IMR-90 (cell line): ENCODE measurements around the gene FRK. TPM values are rescaled to one million over a fixed set of nuclear protein-coding genes. Genes with fewer than 3 reads are reported as not detected.

Experiments used
- ATAC-seq: fragments of 200-7000 bp; cut with Tn5 transposase; 2 replicates; pipeline ENCODE4 v1.9.1; 2020; ENCODE audit warnings: low read depth, mild to moderate bottlenecking, moderate library complexity
- BruUV-seq: library from RNA; stranded (reverse); fragments of 400-500 nt; replicated peaks from 2 replicates; lab custom pipeline; 2021; lab: Mats Ljungman, UMichigan
- CTCF ChIA-PET: fragments of 300-600 bp; formaldehyde crosslinking; extraction: SDS; loops from one replicate; lab custom pipeline; 2021; ENCODE audit warnings: antibody characterized with exemption; lab: Yijun Ruan, JAX
- POLR2A ChIA-PET: fragments of 300-600 bp; sonication (Branson Sonifier 250); formaldehyde crosslinking; loops from one replicate; lab custom pipeline; 2022; ENCODE audit warnings: antibody characterized with exemption; ENCODE audit not compliant: unreplicated experiment; lab: Charles Lee
- DNase-seq: peaks from one replicate; pipeline ENCODE4 v3.0.0; 2013
- H2AFZ ChIP-seq: replicated peaks from 2 replicates; pipeline ENCODE3; 2013; ENCODE audit warnings: low read length, mild to moderate bottlenecking; ENCODE audit not compliant: poor library complexity
- H2AK5ac ChIP-seq: 2 replicates; pipeline ENCODE4 v1.6.1; 2013; ENCODE audit warnings: low read depth, low read length, inconsistent platforms
- H2AK9ac ChIP-seq: replicated peaks from 2 replicates; pipeline ENCODE3; 2013; ENCODE audit warnings: mild to moderate bottlenecking, low read depth, low read length, moderate library complexity; ENCODE audit not compliant: poor library complexity
- H2BK120ac ChIP-seq: 2 replicates; pipeline ENCODE4 v1.6.1; 2013; ENCODE audit warnings: low read depth, low read length, inconsistent platforms
- H2BK15ac ChIP-seq: 3 replicates; pipeline ENCODE4 v1.6.1; 2013; ENCODE audit warnings: low read depth, low read length, inconsistent platforms
- H2BK20ac ChIP-seq: 2 replicates; pipeline ENCODE4 v1.6.1; 2013; ENCODE audit warnings: low read depth, mild to moderate bottlenecking, inconsistent platforms, low read length, moderate library complexity
- H2BK5ac ChIP-seq: 2 replicates; pipeline ENCODE4 v1.6.1; 2013; ENCODE audit warnings: mild to moderate bottlenecking, low read depth, low read length, inconsistent platforms; ENCODE audit not compliant: poor library complexity, severe bottlenecking
- H3K14ac ChIP-seq: replicated peaks from 2 replicates; pipeline ENCODE4 v1.6.1; 2013; ENCODE audit warnings: low read depth, low read length, inconsistent platforms
- H3K18ac ChIP-seq: 2 replicates; pipeline ENCODE4 v1.6.1; 2013; ENCODE audit warnings: low read depth, low read length, control low read depth
- H3K23ac ChIP-seq: 2 replicates; pipeline ENCODE4 v1.6.1; 2013; ENCODE audit warnings: low read depth, low read length, inconsistent platforms
- H3K27ac ChIP-seq: 2 replicates; pipeline ENCODE4 v1.5.1; 2013; ENCODE audit warnings: mild to moderate bottlenecking, control low read depth, low read length; ENCODE audit not compliant: insufficient read depth
- H3K27me3 ChIP-seq: 2 replicates; pipeline ENCODE4 v1.6.1; 2013; ENCODE audit warnings: low read length; ENCODE audit not compliant: control insufficient read depth, insufficient read depth
- H3K36me3 ChIP-seq: 2 replicates; pipeline ENCODE4 v1.6.1; 2013; ENCODE audit warnings: low read length, mixed read lengths; ENCODE audit not compliant: control insufficient read depth, insufficient read depth
- H3K4ac ChIP-seq: 2 replicates; pipeline ENCODE4 v1.6.1; 2013; ENCODE audit warnings: low read depth, low read length, inconsistent platforms
- H3K4me1 ChIP-seq: 2 replicates; pipeline ENCODE4 v1.6.1; 2013; ENCODE audit warnings: low read length, mixed read lengths; ENCODE audit not compliant: control insufficient read depth, insufficient read depth
- H3K4me2 ChIP-seq: 2 replicates; pipeline ENCODE4 v1.6.1; 2013; ENCODE audit warnings: low read depth, mild to moderate bottlenecking, control low read depth, low read length, moderate library complexity
- H3K4me3 ChIP-seq: 2 replicates; pipeline ENCODE4 v1.5.1; 2013; ENCODE audit warnings: low read depth, mild to moderate bottlenecking, control low read depth, low read length, moderate library complexity; ENCODE audit not compliant: insufficient read depth
- H3K56ac ChIP-seq: 2 replicates; pipeline ENCODE4 v1.6.1; 2013; ENCODE audit warnings: low read length, inconsistent platforms; ENCODE audit not compliant: insufficient read depth; ENCODE audit errors: extremely low read depth
- H3K79me1 ChIP-seq, 2 experiments: 2 replicates each; pipeline ENCODE4 v1.6.1; 2013; ENCODE audit warnings: low read length in 2 of 2, inconsistent platforms in 1 of 2, low read depth in 1 of 2
- H3K9ac ChIP-seq: 2 replicates; pipeline ENCODE4 v1.6.1; 2013; ENCODE audit warnings: low read depth, low read length, control low read depth
- H3K9me1 ChIP-seq: 2 replicates; pipeline ENCODE4 v1.6.1; 2013; ENCODE audit warnings: low read length, inconsistent platforms; ENCODE audit not compliant: insufficient read depth
- H3K9me3 ChIP-seq: 2 replicates; pipeline ENCODE4 v1.6.1; 2013; ENCODE audit warnings: low read length; ENCODE audit not compliant: control insufficient read depth, insufficient read depth
- H4K20me1 ChIP-seq: 2 replicates; pipeline ENCODE4 v1.6.1; 2013; ENCODE audit warnings: low read length, inconsistent platforms; ENCODE audit not compliant: insufficient read depth
- H4K5ac ChIP-seq: 2 replicates; pipeline ENCODE4 v1.6.1; 2013; ENCODE audit warnings: mild to moderate bottlenecking, low read depth, low read length, control low read depth
- H4K8ac ChIP-seq, 2 experiments: 2 replicates each; pipeline ENCODE4 v1.6.1; 2013; ENCODE audit warnings: low read depth in 2 of 2, low read length in 2 of 2, control low read depth in 1 of 2, inconsistent platforms in 1 of 2
- H4K91ac ChIP-seq: 2 replicates; pipeline ENCODE4 v1.6.1; 2013; ENCODE audit warnings: low read depth, low read length, inconsistent platforms; ENCODE audit not compliant: insufficient read depth
- MAZ ChIP-seq: IDR thresholded peaks from 2 replicates; pipeline ENCODE4 v1.6.1; 2012; ENCODE audit warnings: low read depth, mild to moderate bottlenecking, low read length, improper control_type of control experiment, moderate library complexity, borderline replicate concordance
- NFE2L2 ChIP-seq: fragments of 150-350 bp; IDR thresholded peaks from 2 replicates; pipeline ENCODE4 v1.6.1; 2016; ENCODE audit warnings: low read depth, mild to moderate bottlenecking, low read length
- RAD21 ChIP-seq: IDR thresholded peaks from 2 replicates; pipeline ENCODE4 v1.6.1; 2012; ENCODE audit warnings: low read length, improper control_type of control experiment
- WGBS, 2 experiments: methylation state at CpG; one replicate each; pipeline versions ENCODE4 v1.1.5 to v1.1.7; 2013; ENCODE audit warnings: missing lambda C conversion rate in 2 of 2; ENCODE audit not compliant: insufficient read length in 1 of 2; ENCODE audit errors: extremely low coverage in 2 of 2; 5-methylcytosine and 5-hydroxymethylcytosine counted together
- dilution Hi-C: fragments of 300-500 bp; cut with HindIII; formaldehyde crosslinking; loops from one replicate; pipeline ENCODE4 v1.14.3; 2018; ENCODE audit warnings: low sequenced_read_pairs; ENCODE audit not compliant: unreplicated experiment
- in situ Hi-C: fragments of 300-500 bp; cut with MboI; formaldehyde crosslinking; loops from 3 replicates; pipeline ENCODE4 v1.14.3; 2019; ENCODE audit warnings: low sequenced_read_pairs, inconsistent platforms, mixed read lengths
- intact Hi-C: fragments of 100-400 bp; cut with micrococcal nuclease; formaldehyde crosslinking; loops from 2 replicates; pipeline ENCODE4 v1.10.0; 2022
- polyA plus RNA-seq, 3 experiments: library from polyadenylated mRNA; depleted of rRNA; stranded (reverse); fragments of >200 nt; gene quantifications; 2 replicates each; pipeline ENCODE4 v1.2.3, GENCODE V29; 2012; ENCODE audit warnings: low replicate concordance in 1 of 3
- total RNA-seq: library from RNA; depleted of rRNA; stranded (reverse); fragments of >200 nt; gene quantifications from 2 replicates; pipeline ENCODE4 v1.2.3, GENCODE V29; 2012
- TF ChIP-seq, protein P1 (sequence below): fragments of 150-350 bp; IDR thresholded peaks from 2 replicates; pipeline ENCODE4 v1.6.1; 2016; ENCODE audit warnings: low read depth, mild to moderate bottlenecking, low read length, moderate library complexity, borderline replicate concordance

Gene FRK
- total and polyA plus RNA-seq, 2 of the 4 experiments (the other 2 are of a cell fraction): under 0.01 to 0.02 TPM

DNA sequence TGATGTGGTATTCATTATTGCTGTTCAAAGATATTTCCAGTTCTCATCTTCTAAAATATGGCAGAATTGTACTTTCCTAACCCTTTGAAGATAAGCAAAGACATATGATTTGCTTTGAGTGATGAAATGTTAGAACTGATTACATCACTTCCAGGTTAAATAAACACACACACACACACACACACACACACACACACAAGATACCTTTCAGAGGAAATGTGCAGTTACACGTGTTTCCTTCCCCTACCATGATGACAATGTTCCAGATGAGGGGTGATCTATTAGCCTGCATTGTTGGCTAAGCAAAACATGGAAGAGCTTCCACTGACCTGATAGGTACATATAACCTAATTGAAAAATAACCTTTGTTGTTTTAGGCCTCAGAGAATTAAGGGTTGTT lies 11.7 kb upstream of the FRK start:
- intact Hi-C loops (no loop called here), dilution Hi-C loops (no loop called here), in situ Hi-C loops (no loop called here)
- H2AFZ ChIP-seq: no peak overlapping the region
- no peak overlapping the region for H4K8ac ChIP-seq
- no peaks in the 10 kb centered on the region for H3K9me3 ChIP-seq
- H3K9ac ChIP-seq: no peak overlapping the region
- CTCF ChIA-PET: interaction anchor here (0.6 kb wide), 1 partner anchor 61 kb away, joined by 3 read pairs; no protein-coding TSS in a partner anchor
- peaks cover 11% of the 10 kb centered on the region for H3K4me1 ChIP-seq
- no peak overlapping the region for H4K5ac ChIP-seq
- peak overlapping the region; percentile 1; the same call in 1 of the 2 replicates for H3K4ac ChIP-seq
- H4K20me1 ChIP-seq: no peaks in the 10 kb centered on the region
- peak overlapping the region; percentile 65; the same call in 1 of the 2 replicates for H3K18ac ChIP-seq
- no peak overlapping the region for H3K4me3 ChIP-seq
- no peak overlapping the region for H3K27ac ChIP-seq
- peak overlapping the region; percentile 74; the same call in 1 of the 3 replicates for H2BK15ac ChIP-seq
- H3K27me3 ChIP-seq: no peaks in the 10 kb centered on the region
- H4K91ac ChIP-seq: no peak overlapping the region
- H3K4me2 ChIP-seq: no peak overlapping the region
- H2BK5ac ChIP-seq: no peak overlapping the region
- no peak for TF ChIP-seq RAD21
- TF ChIP-seq NFE2L2: no peak
- no peak for TF ChIP-seq MAZ
- TF ChIP-seq, protein P1, sequence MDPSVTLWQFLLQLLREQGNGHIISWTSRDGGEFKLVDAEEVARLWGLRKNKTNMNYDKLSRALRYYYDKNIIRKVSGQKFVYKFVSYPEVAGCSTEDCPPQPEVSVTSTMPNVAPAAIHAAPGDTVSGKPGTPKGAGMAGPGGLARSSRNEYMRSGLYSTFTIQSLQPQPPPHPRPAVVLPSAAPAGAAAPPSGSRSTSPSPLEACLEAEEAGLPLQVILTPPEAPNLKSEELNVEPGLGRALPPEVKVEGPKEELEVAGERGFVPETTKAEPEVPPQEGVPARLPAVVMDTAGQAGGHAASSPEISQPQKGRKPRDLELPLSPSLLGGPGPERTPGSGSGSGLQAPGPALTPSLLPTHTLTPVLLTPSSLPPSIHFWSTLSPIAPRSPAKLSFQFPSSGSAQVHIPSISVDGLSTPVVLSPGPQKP: no peak
- H2AK9ac ChIP-seq: no peak overlapping the region
- peaks cover 11% of the 10 kb centered on the region for H3K9me1 ChIP-seq
- peak overlapping the region; percentile 36; the same call in 1 of the 2 replicates for H2AK5ac ChIP-seq
- BruUV-seq: no TSS peak
- H3K56ac ChIP-seq: no peak overlapping the region
- H3K14ac ChIP-seq: 0 out of 2 replicates have a peak overlapping the region, but pooled peaks have one; percentile 14
- no peaks in the 10 kb centered on the region for H3K36me3 ChIP-seq
- H3K79me1 ChIP-seq: no peaks in the 10 kb centered on the region; a peak in 1 of 4 replicates
- WGBS, 2 experiments: no CpG with 5 or more reads among the region's 1 CpG
- H2BK120ac ChIP-seq: no peak overlapping the region
- H3K23ac ChIP-seq: no peak overlapping the region
- no peak overlapping the region for H2BK20ac ChIP-seq
- POLR2A ChIA-PET: no interaction called here
- ATAC-seq (no peak), DNase-seq (no peak)
